ENCODE data around the gene LGALS9B.
"Not testable (repeated sequence)": the region's sequence is repeated elsewhere in the genome, so short reads cannot be mapped to it uniquely, and the experiment has no call there.

Gene LGALS9B

GRCh38 chr17:20469107-20469506 lies 1.8 kb upstream of the LGALS9B start:
- in situ Hi-C loops (cut with MboI; ENCODE audit: low sequenced_read_pairs) = not testable (repeated sequence)

- in situ Hi-C loops (cut with MboI; ENCODE audit: low sequenced_read_pairs) = not testable (repeated sequence)
Observed at GRCh38 chr17:20466999-20467398, 340 bp downstream of the LGALS9B start.

- in situ Hi-C loops (cut with MboI; ENCODE audit: low sequenced_read_pairs) = not testable (repeated sequence)
Observed at GRCh38 chr17:20466553-20466952, 786 bp downstream of the LGALS9B start.

GRCh38 chr17:20465535-20465934 lies 1.8 kb downstream of the LGALS9B start:
- in situ Hi-C loops (cut with MboI; ENCODE audit: low sequenced_read_pairs) = not testable (repeated sequence)

- in situ Hi-C loops (cut with MboI; ENCODE audit: low sequenced_read_pairs) = not testable (repeated sequence)
Observed at GRCh38 chr17:20464854-20465414, 2.4 kb downstream of the LGALS9B start.

GRCh38 chr17:20462158-20462557 lies 5.2 kb downstream of the LGALS9B start:
- in situ Hi-C loops (cut with MboI; ENCODE audit: low sequenced_read_pairs) = not testable (repeated sequence)

- in situ Hi-C loops (cut with MboI; ENCODE audit: low sequenced_read_pairs) = not testable (repeated sequence)
Observed at GRCh38 chr17:20457848-20458381, 9.4 kb downstream of the LGALS9B start.

- in situ Hi-C loops (cut with MboI; ENCODE audit: low sequenced_read_pairs) = not testable (repeated sequence)
Observed at GRCh38 chr17:20455106-20455505, 12.2 kb downstream of the LGALS9B start.

- in situ Hi-C loops (cut with MboI; ENCODE audit: low sequenced_read_pairs) = not testable (repeated sequence)
Observed at GRCh38 chr17:20453820-20454434, 13.4 kb downstream of the LGALS9B start.

GRCh38 chr17:20450852-20451251 lies 16.5 kb downstream of the LGALS9B start:
- in situ Hi-C loops (cut with MboI; ENCODE audit: low sequenced_read_pairs) = not testable (repeated sequence)

- in situ Hi-C loops (cut with MboI; ENCODE audit: low sequenced_read_pairs) = not testable (repeated sequence)
Observed at GRCh38 chr17:20447534-20448321, 19.6 kb downstream of the LGALS9B start.

- in situ Hi-C loops (cut with MboI; ENCODE audit: low sequenced_read_pairs) = not testable (repeated sequence)
Observed at GRCh38 chr17:20446895-20447294, 20.4 kb downstream of the LGALS9B start.

GRCh38 chr17:20444581-20445236 lies 22.6 kb downstream of the LGALS9B start:
- in situ Hi-C loops (cut with MboI; ENCODE audit: low sequenced_read_pairs) = not testable (repeated sequence)

- in situ Hi-C loops (cut with MboI; ENCODE audit: low sequenced_read_pairs) = not testable (repeated sequence)
Observed at GRCh38 chr17:20444173-20444572, 23.2 kb downstream of the LGALS9B start.

- in situ Hi-C loops (cut with MboI; ENCODE audit: low sequenced_read_pairs) = not testable (repeated sequence)
Observed at GRCh38 chr17:20443632-20444031, 23.7 kb downstream of the LGALS9B start.

GRCh38 chr17:20440665-20441064 lies 26.7 kb downstream of the LGALS9B start:
- in situ Hi-C loops (cut with MboI; ENCODE audit: low sequenced_read_pairs) = not testable (repeated sequence)

GRCh38 chr17:20435166-20435565 lies 32.2 kb downstream of the LGALS9B start:
- in situ Hi-C loops (cut with MboI; ENCODE audit: low sequenced_read_pairs) = not testable (repeated sequence)

- in situ Hi-C loops (cut with MboI; ENCODE audit: low sequenced_read_pairs) = not testable (repeated sequence)
Observed at GRCh38 chr17:20433382-20433781, 34.0 kb downstream of the LGALS9B start.

- in situ Hi-C loops (cut with MboI; ENCODE audit: low sequenced_read_pairs) = not testable (repeated sequence)
Observed at GRCh38 chr17:20427264-20427663, 40.1 kb downstream of the LGALS9B start.

GRCh38 chr17:20422826-20423225 lies 44.5 kb downstream of the LGALS9B start:
- in situ Hi-C loops (cut with MboI; ENCODE audit: low sequenced_read_pairs) = not testable (repeated sequence)

GRCh38 chr17:20418838-20419237 lies 48.5 kb downstream of the LGALS9B start:
- in situ Hi-C loops (cut with MboI; ENCODE audit: low sequenced_read_pairs) = not testable (repeated sequence)

All from HL-60/S4 (cell line).